SU-DHL-6 (cell line): Measurements from ENCODE around the gene RPL10.

Source experiments
- H2AFZ ChIP-seq: fragments of 200-600 bp; sonication (generic); 2 replicates; pipeline ENCODE4 v1.6.1; 2014; ENCODE audit warnings: low read depth, mild to moderate bottlenecking, moderate library complexity, mixed read lengths, antibody characterized with exemption, low read length; ENCODE audit not compliant: severe bottlenecking
- H3F3A ChIP-seq: fragments of 200-600 bp; shearing (Covaris generic); 2 replicates; pipeline ENCODE4 v1.6.0; 2016; ENCODE audit warnings: antibody characterized with exemption, mild to moderate bottlenecking; ENCODE audit not compliant: insufficient read depth
- H3K27ac ChIP-seq: fragments of 200-600 bp; sonication (generic); 2 replicates; pipeline ENCODE4 v1.5.1; 2016; ENCODE audit warnings: low read depth, mild to moderate bottlenecking, low read length, moderate library complexity, mixed read lengths
- H3K27me3 ChIP-seq: fragments of 200-600 bp; sonication (generic), shearing (Covaris generic); 2 replicates; pipeline ENCODE4 v1.6.0; 2014; ENCODE audit warnings: mild to moderate bottlenecking, low read length
- H3K36me3 ChIP-seq: fragments of 200-600 bp; sonication (generic); 2 replicates; pipeline ENCODE4 v1.6.1; 2014; ENCODE audit warnings: mild to moderate bottlenecking, low read length, mixed read lengths
- H3K4me2 ChIP-seq: fragments of 300-600, 200-600 bp; shearing (Covaris generic), sonication (generic); 2 replicates; pipeline ENCODE4 v1.6.0; 2014; ENCODE audit warnings: low read length, low read depth, mild to moderate bottlenecking; ENCODE audit not compliant: poor library complexity, severe bottlenecking
- H3K4me3 ChIP-seq: fragments of 200-600 bp; sonication (generic); 2 replicates; pipeline ENCODE4 v1.5.1; 2014; ENCODE audit warnings: antibody characterized with exemption, low read length, mild to moderate bottlenecking, mixed read lengths; ENCODE audit not compliant: insufficient read depth, poor library complexity, severe bottlenecking
- H3K79me2 ChIP-seq: fragments of 200-600 bp; sonication (generic); 2 replicates; pipeline ENCODE4 v1.6.1; 2014; ENCODE audit warnings: mild to moderate bottlenecking, low read length, moderate library complexity; ENCODE audit not compliant: insufficient read depth
- H3K9ac ChIP-seq: fragments of 200-600 bp; sonication (generic); 2 replicates; pipeline ENCODE4 v1.7.0; 2014; ENCODE audit warnings: mild to moderate bottlenecking, low read length
- H3K9me2 ChIP-seq: fragments of 200-600 bp; sonication (generic); replicated peaks from 2 replicates; pipeline ENCODE4 v1.6.1; 2014; ENCODE audit warnings: low read length; ENCODE audit not compliant: insufficient read depth
- H3K9me3 ChIP-seq: fragments of 200-600 bp; sonication (generic); 2 replicates; pipeline ENCODE4 v1.6.1; 2014; ENCODE audit warnings: low read length, mixed read lengths; ENCODE audit not compliant: insufficient read depth
- H4K20me1 ChIP-seq: fragments of 200-600 bp; sonication (generic); 2 replicates; pipeline ENCODE4 v1.6.1; 2014; ENCODE audit warnings: low read depth, mild to moderate bottlenecking, antibody characterized with exemption, low read length, moderate library complexity, mixed read lengths
- EZH2phosphoT487 ChIP-seq: fragments of 200-600 bp; sonication (generic), shearing (Covaris generic); conservative IDR thresholded peaks from 2 replicates; pipeline ENCODE4 v1.6.1; 2018; ENCODE audit warnings: mild to moderate bottlenecking, antibody characterized with exemption, low read length, moderate library complexity, mixed read lengths
- TF ChIP-seq, protein P1 (sequence below): fragments of 200-600 bp; sonication (generic); IDR thresholded peaks from one replicate; pipeline ENCODE4 v1.5.1; 2017; ENCODE audit warnings: antibody characterized with exemption, mild to moderate bottlenecking, low read length, moderate library complexity; ENCODE audit not compliant: insufficient read depth, poor library complexity, severe bottlenecking

RPL10 gene

GRCh38 chrX:154369449-154370299 lies 28.5 kb upstream of the RPL10 start:
- H3F3A ChIP-seq: no peaks in the 10 kb centered on the region
- no peaks in the 10 kb centered on the region for H4K20me1 ChIP-seq
- H3K27me3 ChIP-seq: no peaks in the 10 kb centered on the region
- H3K9me2 ChIP-seq: no peaks in the 10 kb centered on the region
- H3K4me2 ChIP-seq: peak overlapping the region; percentile 91
- H3K36me3 ChIP-seq: no peaks in the 10 kb centered on the region
- TF ChIP-seq, protein P1, sequence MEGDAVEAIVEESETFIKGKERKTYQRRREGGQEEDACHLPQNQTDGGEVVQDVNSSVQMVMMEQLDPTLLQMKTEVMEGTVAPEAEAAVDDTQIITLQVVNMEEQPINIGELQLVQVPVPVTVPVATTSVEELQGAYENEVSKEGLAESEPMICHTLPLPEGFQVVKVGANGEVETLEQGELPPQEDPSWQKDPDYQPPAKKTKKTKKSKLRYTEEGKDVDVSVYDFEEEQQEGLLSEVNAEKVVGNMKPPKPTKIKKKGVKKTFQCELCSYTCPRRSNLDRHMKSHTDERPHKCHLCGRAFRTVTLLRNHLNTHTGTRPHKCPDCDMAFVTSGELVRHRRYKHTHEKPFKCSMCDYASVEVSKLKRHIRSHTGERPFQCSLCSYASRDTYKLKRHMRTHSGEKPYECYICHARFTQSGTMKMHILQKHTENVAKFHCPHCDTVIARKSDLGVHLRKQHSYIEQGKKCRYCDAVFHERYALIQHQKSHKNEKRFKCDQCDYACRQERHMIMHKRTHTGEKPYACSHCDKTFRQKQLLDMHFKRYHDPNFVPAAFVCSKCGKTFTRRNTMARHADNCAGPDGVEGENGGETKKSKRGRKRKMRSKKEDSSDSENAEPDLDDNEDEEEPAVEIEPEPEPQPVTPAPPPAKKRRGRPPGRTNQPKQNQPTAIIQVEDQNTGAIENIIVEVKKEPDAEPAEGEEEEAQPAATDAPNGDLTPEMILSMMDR: no peak
- no peak for TF ChIP-seq EZH2phosphoT487
- H3K9me3 ChIP-seq: no peaks in the 10 kb centered on the region
- peak overlapping the region; percentile 79 for H3K9ac ChIP-seq
- H3K79me2 ChIP-seq: 0 out of 2 replicates have a peak, but pooled peaks cover 7% of the 10 kb centered on the region
- peak overlapping the region; percentile 59 for H3K4me3 ChIP-seq
- peak overlapping the region; percentile 67 for H3K27ac ChIP-seq
- H2AFZ ChIP-seq: no peak overlapping the region

DNA sequence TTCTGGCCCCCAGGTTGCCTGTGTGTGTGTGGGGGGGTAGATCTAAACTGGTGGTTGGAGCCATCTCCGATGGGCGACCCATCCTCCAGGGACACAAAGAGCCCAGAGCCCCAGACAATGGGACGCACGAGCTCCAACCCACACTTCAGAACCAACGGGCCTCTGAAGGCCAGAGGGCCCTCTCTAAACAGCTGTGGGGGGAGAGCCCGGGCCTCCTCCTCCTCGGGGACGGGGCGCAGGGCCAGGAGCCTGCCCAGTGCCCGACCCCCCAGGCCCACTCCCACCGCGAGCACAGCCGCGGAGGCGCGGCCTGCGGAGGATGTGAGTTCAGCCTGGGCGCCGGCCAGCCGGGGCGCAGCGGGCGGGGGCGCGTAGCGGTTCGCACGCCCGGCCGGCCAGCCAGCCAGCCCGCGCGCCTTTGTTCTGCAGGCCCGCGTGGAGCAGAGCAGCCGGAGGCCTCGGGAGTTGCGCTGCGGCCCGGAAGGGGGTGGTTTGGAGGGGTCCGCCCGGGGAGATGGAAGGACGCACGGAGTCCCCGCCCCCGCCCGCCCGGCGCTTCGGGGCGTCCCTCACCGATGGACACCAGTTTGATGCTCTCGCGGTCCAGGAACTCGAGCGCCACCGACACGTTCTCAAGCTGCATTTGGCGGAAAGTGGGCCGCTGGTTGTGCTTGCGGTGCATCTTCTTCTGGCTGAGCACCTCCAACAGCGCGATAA lies 27.7 kb upstream of the RPL10 start:
- Histone ChIP-seq H3K4me3 (peak overlapping the region; percentile 59), H3K9me2 (no peaks in the 10 kb centered on the region), H3K36me3 (no peaks in the 10 kb centered on the region), H3F3A (no peaks in the 10 kb centered on the region), H3K27ac (peak overlapping the region; percentile 67), H3K4me2 (peak overlapping the region; percentile 91), H3K27me3 (no peaks in the 10 kb centered on the region), H4K20me1 (no peaks in the 10 kb centered on the region), H2AFZ (no peak overlapping the region), H3K9ac (peak overlapping the region; percentile 79), H3K79me2 (0 out of 2 replicates have a peak, but pooled peaks cover 7% of the 10 kb centered on the region), H3K9me3 (no peaks in the 10 kb centered on the region)
- no peak for TF ChIP-seq EZH2phosphoT487
- TF ChIP-seq, protein P1: no peak

DNA sequence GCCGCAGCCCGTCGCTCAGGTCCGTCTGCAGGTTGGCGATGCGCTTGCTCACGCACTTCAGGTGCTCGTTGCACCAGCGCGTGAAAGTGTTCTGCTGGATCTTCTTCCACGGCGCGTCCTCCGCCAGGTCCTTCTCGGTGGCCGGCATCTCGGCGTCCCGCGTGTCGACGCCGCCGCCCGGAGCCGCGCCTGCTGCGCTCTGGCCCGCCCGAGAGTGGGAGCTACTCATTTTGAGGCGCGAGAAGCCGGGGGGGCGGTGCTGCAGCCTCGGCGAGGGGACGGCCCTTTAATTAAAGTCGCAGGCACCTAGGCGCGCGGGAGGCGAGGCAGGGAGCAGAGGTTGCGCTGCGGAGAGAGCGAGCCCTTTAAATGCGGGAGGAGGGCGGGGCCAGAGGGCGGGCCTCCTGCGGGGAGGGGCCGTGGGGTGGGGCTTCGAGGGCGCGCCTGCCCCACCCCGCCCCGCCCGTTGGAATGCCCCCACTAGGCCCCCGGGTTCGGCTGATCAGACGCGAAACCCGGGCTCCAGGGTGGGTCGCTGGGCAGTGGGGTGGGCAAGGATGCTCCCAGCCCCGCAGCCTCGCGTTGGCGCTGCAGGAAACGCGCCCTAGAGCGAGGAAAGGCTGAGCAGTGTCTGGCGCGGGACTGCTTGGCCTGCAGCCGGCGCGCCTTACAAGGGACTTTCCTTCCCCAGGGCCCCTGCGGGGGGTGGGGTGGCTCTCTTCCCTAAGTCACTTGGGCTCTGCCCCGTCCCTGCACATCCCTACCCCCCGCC lies 27.0 kb upstream of the RPL10 start:
- Histone ChIP-seq H3F3A (no peaks in the 10 kb centered on the region), H3K9me3 (no peaks in the 10 kb centered on the region), H3K27ac (peak overlapping the region; percentile 67), H2AFZ (peak overlapping the region; percentile 13), H3K9me2 (no peaks in the 10 kb centered on the region), H3K36me3 (no peaks in the 10 kb centered on the region), H4K20me1 (no peaks in the 10 kb centered on the region), H3K79me2 (0 out of 2 replicates have a peak, but pooled peaks cover 7% of the 10 kb centered on the region), H3K4me3 (peak overlapping the region; percentile 59), H3K27me3 (no peaks in the 10 kb centered on the region), H3K4me2 (peak overlapping the region; percentile 91), H3K9ac (peak overlapping the region; percentile 79)
- TF ChIP-seq EZH2phosphoT487: no peak
- TF ChIP-seq, protein P1: no peak
